GM23338 (cell line): ENCODE results near the gene NKAIN2.

Experiments
- CTCF ChIP-seq, 2 experiments: fragments of 200-600 bp in 1 of 2; sonication (generic) in 1 of 2; conservative IDR thresholded peaks; 2 replicates each; pipeline versions ENCODE4 v1.5.1 to v1.6.1; 2016 to 2017; ENCODE audit warnings: antibody characterized with exemption in 2 of 2, low read depth in 2 of 2, mild to moderate bottlenecking in 2 of 2, moderate library complexity in 1 of 2
- EZH2 ChIP-seq: fragments of 200-600 bp; sonication (generic); IDR thresholded peaks from one replicate; pipeline ENCODE4 v1.8.0; 2017; ENCODE audit warnings: antibody characterized with exemption, mild to moderate bottlenecking, low read depth; ENCODE audit not compliant: unreplicated experiment
- EZH2phosphoT487 ChIP-seq: fragments of 200-600 bp; sonication (generic); IDR thresholded peaks from one replicate; pipeline ENCODE4 v1.8.1; 2018; ENCODE audit warnings: antibody characterized with exemption; ENCODE audit not compliant: unreplicated experiment
- JUNB ChIP-seq: IDR thresholded peaks from one replicate; pipeline ENCODE4 v1.6.1; 2016; ENCODE audit warnings: antibody characterized with exemption; ENCODE audit not compliant: unreplicated experiment

GRCh38 chr6:124459268-124459667 is 655.6 kb downstream of the NKAIN2 start:
- no peak for TF ChIP-seq JUNB
- no peak for TF ChIP-seq EZH2phosphoT487
- no peak for TF ChIP-seq CTCF (conservative IDR thresholded peaks at IDR 0.05; ENCODE audit: low read depth in 2 of 2)
- TF ChIP-seq EZH2, result no peak
